Pons (tissue), 1 donor: Measurements from ENCODE around the gene AGK.
"Not testable (repeated sequence)": the region's sequence is repeated elsewhere in the genome, so short reads cannot be mapped to it uniquely, and the experiment has no call there.

Experiments used
- DNase-seq: peaks from one replicate; pipeline ENCODE4 v3.0.0-alpha.2; 2016; ENCODE audit warnings: low spot score

The AGK gene

DNA sequence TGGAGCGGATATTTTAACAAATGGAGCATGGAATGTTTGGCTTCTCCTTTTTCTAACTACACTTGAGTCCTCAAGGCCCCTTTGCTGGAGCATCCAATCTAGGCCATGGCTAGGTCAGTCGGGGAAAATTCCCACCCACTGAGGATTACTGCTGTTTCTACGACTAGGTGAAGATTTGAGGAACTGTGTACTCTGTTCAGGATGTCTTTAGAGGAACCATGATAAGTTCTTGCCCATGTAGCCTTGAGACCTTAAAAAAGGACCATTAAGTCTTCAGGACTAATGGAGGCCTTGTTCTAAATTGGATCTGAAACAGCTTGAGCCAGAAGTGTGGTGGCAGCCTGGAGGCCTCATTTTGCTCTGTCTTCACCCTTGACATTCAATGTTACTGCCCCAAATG, 6.2 kb downstream of the AGK start:
- no peak for DNase-seq

DNA sequence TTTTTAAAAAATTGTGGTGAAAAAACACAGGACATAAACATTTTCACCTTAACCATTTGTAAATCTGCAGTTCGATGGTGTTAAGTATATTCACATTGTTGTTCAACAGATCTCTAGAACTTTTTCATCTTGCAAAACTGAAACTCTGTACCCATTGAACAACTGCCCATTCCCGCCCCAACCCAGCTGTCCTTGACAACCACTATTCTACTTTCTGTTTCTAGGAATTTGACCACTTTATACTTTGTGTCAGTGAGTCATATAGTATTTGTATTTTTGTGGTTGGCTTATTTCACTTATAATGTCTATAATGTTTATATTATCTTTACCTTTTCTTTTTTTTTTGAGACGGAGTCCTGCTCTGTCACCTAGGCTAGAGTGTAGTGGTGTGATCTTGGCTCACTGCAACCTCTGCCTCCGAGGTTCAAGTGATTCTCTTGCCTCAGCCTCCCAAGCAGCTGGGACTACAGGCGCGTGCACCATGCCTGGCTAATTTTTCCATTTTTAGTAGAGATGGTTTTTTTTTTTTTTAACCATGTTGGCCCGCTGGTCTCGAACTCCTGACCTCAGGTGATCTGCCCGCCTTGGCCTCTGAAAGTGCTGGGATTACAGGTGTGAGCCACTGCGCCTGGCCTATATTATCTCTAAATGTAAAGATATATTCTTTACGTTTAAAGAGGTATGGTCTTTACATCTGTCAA, 6.8 kb downstream of the AGK start:
- DNase-seq: not testable (repeated sequence)

DNA sequence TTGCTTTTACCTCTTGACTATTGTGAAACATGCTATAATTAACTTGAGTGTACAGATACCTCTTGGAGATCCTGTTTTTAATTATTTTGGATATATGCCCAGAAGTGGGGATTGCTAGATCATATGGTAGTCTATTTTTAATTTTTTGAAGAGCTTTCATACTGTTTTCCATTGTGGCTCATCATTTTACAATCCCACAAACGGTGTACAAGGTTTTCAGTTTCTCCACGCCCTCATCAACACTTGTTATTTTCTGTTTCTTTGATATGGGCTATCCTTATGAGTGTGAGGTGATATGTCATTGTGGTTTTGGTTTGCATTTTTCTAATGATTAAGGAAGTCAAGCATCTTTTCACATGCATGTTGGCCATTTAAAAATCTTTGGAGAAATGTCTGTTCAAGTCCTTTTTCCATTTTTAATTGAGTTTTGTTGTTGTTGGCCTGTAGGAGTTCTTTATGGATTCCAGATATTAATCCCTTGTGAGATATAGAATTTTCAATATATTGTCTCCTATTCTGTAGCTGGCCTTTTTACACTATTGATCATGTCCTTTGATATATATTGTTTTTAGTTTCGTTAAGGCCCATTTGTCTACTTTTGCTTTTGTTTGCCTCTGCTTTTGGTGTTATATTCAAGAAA, 7.5 kb downstream of the AGK start:
- no peak for DNase-seq

DNA sequence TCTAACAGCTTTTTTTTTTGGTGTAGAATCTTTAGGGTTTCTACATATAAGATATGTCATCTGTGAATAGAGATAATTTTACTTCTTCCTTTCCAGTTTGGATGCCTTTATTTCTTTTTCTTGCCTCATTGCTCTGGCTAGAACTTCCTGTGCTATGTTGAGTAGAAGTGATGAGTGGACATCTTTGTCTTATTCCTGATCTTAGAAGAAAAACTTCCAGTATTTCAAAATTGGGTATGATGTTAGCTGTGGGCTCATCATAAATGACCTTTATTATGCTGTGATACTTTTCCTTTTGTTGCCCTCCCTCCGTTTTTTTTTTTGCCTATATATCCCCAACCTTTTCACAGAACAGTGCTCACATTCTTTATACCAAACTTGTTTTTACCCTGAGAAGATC, 8.8 kb downstream of the AGK start:
- DNase-seq: no peak

DNA sequence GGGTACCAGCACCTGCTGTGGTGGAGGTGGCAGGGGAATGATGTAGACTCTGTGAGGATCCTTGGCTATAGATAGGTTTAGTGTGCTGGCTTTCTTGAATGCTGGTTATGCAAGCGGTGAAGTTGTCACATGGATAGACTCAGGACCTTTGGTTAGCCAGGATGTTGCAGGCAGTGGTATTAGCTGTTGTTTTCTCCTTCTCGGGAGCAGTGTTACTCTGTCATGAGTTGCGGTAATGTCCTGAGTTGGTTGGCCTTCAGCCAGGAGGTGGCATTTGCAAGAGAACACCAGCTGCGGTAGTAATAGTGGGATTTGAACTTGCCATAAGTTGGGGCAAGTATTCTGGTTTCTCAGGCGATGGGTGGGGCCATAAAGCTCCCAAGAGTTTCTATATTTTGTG, 10.8 kb downstream of the AGK start:
- DNase-seq: no peak

DNA sequence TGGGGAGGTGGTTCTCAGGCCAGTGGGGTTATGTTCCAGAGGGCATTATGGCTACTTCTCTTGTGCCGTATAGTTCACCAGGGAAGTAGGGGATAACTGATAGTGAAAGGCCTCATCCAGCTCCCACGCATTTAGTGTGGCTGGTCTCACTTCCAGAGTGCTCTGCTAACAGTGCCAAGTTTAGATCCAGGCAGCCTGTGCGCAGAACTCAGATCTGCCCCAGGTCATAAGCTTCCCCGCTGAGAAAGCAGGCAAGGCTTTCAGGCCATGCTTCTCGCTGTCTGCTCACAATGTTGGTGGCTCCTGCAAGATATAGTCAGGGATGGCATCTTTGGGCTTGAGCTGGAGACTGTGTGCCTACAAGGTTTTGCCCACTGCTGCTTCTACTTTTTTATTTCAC, 11.3 kb downstream of the AGK start:
- DNase-seq: no peak

DNA sequence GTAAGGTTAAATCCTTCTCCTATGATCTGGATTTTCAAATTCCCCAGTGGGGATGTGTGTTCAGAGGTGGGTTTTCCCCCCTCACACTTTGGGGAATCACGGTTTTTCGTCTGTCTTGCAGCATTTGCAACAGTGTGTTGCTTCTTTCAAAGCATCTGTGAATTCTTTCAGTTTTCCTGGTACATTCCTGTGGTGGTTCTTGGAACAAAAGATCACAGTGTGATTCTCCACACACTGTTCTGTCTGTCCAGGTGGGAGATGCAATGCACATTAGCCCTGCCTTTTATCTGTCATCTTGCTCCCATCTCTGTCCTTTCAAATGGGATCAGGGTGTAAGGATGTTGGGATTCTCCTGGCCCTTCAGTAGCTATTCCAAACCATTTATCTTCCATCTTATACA, 11.8 kb downstream of the AGK start:
- no peak for DNase-seq

DNA sequence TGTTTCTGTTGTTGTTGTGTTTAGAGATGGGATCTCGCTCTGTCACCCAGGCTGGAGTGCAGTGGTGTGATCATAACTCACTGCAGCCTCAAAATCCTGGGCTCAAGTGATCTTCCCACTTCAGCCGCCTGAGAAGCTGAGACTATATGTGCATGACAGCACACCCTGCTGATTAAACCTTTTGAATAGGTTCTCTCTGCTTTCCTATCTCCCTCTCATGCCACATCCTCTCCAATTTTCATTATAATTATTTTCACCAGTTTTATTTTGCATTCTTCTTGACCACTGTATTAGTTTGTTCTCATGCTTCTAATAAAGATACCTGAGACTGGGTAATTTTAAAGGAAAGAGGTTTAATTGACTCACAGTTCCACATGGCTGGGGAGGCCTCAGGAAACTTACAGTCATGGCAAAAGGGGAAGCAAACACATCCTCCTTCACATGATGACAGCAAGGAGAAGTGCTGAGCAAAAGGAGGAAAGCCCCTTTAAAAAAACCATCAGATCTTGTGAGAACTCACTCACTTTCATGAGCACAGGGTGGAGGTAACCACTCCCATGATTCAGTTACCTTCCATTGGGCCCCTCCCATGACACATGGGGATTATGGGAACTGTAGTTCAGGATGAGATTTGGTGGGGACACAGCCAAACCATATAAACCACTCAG, 12.9 kb downstream of the AGK start:
- DNase-seq: no peak

DNA sequence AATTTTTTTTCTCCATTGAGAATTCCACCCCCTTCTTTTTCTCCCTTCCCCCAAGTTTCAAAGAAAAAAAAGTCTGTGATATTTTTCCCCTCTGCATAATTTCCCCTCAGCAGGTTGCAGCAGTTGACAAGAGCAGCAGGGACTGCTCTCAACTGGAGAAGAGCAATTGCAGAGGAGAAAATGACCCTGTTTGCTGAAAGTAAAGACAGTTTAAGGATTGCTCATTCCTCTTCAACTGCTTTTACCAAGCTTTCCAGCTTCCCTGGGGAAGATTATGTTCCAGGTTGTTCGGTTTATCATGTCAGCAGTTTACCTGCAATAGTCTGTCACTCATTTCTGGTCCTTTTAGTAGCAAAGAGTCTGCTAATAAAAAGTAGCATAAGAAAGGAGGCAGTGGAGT, 16.2 kb downstream of the AGK start:
- no peak for DNase-seq

DNA sequence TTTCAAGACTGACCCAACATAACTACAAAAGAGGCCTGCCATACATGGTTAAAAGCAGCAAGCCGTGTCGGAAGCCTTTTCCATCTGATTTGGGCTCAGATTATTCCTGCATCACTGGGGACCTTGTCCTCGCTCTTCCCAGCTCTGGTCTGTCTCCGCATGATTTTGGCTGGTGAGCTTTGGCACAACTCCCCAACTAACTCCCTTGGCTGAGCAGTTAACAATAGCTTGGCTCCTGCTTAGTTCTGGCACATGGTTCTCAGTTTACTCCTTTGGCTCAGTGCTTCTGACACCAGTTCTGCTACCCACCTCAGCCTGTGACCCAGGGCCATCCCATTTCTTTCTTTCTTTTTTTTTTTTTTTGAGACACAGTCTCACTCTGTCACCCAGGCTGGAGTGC, 17.0 kb downstream of the AGK start:
- no peak for DNase-seq

DNA sequence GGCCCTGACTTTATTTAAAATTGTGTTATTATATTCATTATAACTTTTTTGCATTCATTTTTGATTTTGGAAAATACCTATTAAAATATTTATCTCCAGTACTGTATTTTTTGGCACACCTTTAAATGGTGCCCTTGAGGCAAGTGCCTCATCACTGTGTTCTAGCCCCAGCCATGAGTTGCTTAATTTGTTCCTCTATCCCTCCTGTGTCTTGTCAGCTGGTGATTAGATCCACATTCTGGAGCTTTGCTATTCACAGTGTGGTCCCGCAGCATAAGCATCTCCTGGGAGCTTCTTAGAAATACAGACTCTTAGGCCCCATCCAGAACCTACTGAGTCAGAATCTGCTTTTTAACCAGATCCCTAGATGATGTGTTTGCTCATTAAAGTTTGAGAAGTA, 19.8 kb downstream of the AGK start:
- no peak for DNase-seq

DNA sequence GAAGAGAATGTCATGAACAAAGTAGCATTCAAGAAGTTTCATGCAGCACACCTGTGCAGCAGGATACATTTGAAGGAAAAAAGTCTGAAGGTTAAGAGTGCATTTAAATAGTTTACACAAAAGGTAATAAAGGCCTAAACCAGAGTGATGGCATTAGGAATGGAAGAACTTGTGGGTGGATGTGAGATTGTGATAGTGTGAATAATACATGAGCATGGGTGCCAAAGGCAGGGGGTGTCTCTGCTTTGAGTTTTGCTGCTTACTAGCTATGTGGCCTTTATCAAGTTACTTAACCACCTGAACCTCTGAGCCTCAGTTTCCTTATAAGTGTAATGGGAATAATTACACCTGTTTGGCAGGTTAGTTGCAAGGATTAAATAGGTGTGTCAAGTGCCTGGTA, 21.0 kb downstream of the AGK start:
- DNase-seq: no peak

DNA sequence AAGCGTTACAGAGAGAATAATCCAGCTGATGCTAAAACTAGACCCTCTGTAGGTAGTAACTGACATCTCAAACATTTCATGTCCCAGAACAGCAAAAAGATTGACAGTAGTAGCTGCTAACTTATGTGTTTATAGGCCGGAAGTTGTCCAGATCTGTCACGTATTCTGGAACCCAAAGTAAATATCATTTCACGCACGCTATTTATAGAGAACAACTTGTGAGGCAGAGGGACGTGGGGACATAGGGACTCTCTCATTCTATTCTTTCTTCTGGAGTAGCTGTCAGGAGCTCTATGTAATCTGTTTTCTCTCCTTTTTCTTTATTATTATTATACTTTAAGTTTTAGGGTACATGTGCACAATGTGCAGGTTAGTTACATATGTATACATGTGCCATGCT, 22.3 kb downstream of the AGK start:
- no peak for DNase-seq

DNA sequence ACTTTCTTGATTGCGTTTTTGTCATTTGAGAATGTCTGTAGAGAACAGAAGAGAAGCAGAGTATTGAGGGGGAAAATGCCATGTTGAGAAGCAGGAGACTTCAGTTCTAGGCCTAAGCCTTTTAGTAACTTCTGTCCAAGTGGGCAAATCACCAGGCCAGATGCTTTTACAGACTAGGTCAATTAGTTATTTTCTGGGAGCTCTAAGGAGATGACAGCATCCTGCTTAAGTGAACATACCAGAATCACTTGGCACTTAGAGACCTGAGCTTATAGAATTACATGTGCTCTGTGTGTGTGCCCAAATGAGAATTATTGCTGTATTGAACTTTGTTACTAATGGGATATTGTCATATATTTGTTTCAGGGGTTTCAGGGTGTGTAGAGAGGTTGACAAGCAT, 24.0 kb downstream of the AGK start:
- DNase-seq: no peak

DNA sequence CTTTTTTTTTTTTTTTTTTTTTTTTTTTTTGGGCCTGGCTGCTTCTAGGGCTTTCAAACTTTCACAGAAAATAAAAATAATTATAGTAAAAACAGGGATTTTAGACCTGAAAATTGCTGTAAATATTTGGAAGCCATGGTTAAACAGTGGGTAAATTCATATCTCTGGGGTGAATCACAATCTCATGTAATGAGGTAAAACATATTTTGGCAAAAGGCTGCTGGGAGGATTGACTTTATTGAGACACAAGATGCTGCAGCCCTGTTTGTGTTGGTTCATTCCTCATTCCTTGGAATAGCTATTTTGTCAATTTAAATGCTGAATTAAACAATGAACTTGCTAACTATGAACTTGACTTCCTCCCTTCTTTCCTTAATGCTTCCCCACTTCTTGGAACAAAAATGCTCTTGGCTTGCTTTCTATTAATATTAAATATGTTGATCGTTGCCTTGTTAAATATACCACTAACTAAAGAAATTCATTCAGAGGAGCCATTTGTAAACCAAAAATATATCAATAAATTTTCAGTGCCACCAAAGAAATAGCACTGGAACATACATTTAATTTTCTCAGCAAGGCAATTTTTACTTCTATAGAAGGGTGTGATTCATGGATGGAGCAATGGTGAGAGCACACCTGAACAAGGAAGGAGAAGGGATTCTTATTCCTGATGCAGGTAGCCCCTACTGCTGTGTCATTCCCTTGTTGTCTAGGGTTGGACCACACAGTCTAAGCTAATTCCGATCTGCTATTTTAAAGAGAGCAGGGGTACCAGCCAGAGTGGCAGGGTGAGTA, 24.6 kb downstream of the AGK start:
- DNase-seq: no peak

DNA sequence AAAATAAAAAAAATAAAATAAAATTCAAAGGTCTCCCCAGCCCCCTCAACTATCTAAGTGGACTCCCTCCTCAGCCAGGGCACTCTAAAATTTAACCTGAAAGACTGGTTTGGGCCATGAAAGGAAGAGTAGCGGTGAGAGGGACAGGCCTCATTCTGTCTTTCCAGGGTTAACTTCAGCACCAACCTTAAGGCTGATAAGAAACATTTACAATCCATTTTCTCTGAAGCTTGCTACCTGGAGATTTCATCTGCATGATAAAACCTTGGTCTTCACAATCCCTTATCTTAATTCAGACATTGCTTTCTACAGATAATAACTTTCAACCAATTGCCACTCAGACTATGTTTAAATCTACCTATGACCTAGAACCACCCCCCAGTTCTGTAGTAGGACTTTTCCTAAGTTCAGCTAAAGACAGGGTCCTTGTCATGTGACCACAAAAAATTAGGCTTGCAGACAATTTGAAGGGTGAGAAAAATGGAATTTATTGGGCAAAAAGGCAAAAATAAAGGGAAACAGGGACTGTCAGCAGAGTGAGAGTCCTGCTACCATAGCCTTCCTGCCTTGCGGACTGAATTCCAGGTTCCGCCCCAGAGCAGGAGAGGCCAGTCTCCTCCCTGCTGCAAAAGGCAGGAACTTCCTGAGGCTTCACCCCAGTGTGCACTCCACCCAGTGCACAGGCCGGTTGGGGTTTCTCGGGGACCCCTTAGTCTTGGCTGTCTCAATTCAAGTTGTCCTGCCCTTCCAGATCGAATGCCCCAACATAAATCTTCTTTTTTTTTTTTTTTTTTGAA, 26.0 kb downstream of the AGK start:
- DNase-seq: no peak

DNA sequence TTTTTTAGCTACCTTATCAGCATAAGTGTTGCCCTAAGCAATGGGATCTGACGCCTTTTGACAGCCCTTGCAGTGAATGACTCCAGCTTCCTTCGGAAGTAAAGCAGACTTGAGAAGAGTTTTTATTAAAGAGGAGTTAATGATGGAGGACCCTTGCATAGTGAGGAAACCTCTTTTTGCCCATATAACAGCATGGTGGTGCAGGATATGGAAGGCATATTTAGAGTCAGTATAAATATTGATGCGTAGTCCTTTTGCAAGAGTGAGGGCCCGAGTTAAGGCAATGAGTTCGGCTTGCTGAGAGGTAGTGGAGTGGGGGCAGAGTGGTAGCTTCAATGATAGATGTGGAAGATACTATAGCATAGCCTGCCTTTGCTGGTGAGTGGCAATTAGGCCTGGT, 28.7 kb downstream of the AGK start:
- DNase-seq: not testable (repeated sequence)

DNA sequence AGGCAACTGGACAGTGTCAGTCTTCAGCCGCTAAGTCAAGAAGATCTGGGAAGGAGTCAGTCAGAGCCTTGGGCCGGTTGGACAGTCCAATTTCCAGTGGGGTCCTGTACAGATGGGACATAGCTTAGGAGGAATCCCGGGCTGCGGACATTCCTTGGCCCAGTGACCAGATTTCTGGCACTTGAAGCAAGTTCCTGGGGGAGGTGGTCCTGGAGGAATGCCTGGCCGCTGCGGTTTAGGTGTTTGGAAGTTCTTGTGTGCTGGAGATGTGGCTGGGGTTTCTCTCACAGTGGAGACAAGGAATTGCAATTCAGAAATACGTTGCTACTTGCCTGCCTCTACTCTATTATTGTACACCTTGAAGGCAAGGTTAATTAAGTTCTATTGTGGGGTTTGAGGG, 30.9 kb downstream of the AGK start:
- not testable (repeated sequence) for DNase-seq

DNA sequence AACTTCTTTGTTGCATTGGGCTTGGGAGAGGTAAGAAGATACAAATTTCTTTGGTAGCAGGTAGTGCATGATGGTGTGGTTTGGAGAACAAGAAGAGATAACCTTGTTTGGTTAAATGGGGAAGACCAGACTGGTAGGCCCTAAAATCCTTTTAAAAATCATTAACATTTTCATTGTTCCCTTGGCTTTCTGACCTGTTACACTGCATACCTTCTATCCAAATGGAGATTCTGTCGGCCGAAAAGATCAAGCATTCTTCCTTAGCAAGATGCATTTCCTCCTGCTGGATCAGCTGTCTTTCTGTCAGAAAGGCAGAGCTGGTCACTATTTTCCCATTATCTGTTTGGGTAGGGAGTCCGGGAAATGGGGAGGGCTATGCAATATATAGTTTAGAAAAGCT, 33.7 kb downstream of the AGK start:
- no peak for DNase-seq

DNA sequence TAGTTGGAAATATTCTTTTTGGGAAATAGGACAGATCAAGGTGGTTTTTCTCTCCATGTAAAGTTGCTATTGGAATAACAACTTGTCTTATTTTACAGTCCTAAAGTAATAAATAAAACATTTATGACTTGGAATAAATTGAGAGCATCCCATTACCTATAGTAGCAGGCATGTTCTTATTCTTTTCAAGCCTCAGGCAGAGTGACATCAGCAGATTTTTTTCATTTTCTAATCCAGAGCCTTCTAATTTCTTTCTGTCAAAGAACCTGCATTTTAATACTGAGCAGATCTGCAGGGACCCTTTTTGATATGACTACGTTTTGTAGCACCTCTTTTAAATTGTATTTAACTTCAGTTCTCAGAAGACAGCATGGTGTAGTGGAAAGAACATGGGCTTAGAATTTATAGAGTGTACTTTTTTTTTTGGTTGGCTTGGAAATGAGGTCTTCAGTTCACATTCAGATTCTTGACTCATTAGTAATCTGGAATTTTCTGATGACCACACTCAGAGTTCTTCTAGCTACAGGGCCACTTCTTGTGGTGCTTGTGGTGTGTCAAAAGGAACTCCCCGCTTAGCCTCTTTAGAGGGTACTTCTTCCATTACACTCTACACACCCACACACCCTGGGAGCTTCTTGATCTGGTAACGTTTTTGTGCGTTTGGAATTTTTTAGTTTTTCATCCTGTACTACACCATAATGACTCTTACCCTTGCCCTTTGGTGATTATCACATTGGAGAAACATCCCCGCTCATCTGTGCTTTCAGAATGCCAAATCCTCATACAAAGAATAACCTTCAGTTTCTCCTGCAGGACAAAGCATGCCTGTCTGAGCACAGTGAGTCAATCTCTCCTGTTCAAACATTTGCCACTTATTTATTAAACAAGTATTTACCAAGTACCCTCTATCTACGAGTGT, 34.6 kb downstream of the AGK start:
- DNase-seq: peak; percentile 6

DNA sequence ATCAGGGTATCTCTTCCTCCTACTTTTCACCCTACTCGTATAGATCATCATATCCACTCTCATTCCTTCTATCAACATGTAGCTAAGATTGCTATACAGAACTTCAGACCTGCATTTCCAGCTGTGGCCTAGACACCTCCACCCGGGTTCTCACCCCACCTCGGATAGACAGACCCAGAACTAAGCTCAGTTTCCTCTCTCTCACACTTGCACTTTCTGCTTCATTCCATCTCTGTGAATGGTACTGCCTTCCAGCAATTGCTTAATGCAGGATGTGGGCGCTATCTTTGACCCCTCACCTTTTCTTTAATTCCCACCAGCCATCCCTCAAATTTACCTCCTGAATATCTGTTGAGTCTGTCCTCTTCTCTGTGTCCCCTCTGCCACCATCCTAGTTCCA, 35.7 kb downstream of the AGK start:
- no peak for DNase-seq
